OCI-M1 (cell line): ENCODE measurements around the gene RNGTT.
"Not testable (repeated sequence)": the region's sequence is repeated elsewhere in the genome, so short reads cannot be mapped to it uniquely, and the experiment has no call there.

Experiments used
- DNase-seq: peaks from one replicate; lab custom pipeline; 2025; lab: John Stamatoyannopoulos, UW

The RNGTT gene

DNA sequence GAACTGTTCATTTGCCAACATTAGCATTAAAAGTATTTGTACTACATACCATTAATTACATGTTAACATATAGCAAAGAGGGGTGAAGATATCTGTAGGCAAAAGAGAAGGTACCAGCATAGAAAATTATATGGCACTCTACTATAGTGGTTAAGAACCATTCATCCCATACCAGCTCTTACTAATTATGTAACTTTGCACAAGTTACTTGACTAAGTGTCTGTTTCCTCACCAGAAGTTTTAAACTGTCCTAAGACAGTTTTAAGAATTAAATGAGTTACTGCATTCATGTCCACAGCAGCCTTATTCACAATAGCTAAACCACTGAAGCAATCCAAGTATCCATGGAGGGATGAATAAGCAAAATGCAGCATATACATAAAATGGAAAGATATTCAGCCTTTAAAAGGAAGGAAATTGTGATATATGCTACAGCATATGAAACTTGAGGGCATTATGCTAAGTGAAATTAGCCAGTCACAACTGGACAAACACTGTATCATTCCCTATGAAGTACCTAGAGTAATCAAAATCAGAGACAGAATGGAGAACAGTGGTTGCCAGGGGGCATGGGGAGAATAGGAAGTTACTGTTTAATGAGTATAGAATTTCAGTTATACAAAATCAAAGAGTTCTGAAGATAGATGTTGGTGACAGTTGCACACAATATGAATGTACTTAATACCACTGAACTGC is 98.9 kb downstream of the RNGTT start:
- DNase-seq, result no peak

GRCh38 chr6:88860310-88860709 is 103.1 kb downstream of the RNGTT start:
- no peak for DNase-seq

DNA sequence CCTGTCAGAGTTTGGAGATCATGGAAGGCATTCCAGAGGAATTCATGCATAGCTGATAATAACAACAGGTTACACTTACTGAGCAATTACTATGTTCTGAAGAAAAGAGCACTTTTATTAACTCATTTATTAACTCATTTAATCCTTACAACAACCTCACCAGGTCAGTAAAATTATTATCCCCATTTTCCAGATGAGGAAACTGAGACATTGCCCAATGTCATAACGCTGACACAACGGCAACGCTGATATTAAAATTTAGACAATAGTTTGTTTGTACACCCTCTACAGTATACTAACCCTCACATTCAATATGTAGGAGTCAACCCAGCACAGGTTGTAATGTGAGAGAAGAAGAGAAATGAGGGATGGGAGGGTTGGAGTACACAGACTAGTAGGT is 105.0 kb downstream of the RNGTT start:
- DNase-seq, result no peak

- no peak for DNase-seq
Observed at GRCh38 chr6:88856566-88856965, 106.9 kb downstream of the RNGTT start.

DNA sequence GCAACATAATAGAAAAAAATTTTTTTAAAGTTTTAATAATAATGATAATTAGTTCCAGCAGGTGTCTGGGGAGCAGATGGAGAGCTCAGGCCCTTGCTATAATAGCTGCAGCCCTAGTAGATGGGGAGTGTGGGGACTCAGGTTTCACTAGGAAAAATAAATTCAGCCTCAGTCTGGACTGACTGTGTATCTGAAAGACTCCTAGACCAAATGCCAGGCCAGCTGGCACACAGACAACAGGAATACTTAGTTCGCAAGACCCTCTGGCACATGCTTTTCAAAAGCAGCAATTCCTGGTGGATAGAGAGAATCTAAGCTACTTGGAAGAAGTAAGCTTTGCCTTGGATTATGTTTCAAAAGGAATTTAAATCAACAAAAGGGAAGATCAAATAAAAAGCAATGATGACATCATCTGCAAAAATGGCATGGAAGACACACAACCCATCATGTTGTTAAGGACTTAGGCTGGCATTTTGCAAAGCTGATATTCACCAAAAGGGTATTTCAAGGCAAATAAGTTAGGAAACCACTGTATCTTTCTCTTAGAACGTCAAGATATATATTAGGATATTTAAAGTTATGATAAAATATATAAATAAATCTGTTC is 107.8 kb downstream of the RNGTT start:
- no peak for DNase-seq

- no peak for DNase-seq
Observed at GRCh38 chr6:88852775-88853174, 110.6 kb downstream of the RNGTT start.

DNA sequence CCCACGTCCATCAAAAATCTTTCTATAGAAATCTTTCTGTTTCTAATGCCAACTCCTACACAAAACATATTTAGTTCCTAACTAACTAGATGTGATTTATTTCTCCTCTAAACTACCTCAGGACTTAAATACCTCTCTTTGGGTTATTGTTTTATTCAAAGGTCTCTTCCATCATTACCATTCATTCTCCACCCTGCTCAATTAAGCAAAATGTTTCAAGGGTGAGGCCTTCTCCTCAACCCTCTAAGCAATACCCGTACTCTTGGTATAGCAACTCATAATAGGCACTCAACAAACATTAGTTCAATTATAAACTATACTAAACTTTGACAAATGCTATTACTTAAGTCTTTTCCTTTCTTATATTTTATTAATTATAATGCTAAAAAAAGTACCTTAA is 111.4 kb downstream of the RNGTT start:
- DNase-seq, result no peak

GRCh38 chr6:88848870-88849269 is 114.5 kb downstream of the RNGTT start:
- DNase-seq, result no peak

- no peak for DNase-seq
Observed at GRCh38 chr6:88843040-88843439, 120.4 kb downstream of the RNGTT start.

DNA sequence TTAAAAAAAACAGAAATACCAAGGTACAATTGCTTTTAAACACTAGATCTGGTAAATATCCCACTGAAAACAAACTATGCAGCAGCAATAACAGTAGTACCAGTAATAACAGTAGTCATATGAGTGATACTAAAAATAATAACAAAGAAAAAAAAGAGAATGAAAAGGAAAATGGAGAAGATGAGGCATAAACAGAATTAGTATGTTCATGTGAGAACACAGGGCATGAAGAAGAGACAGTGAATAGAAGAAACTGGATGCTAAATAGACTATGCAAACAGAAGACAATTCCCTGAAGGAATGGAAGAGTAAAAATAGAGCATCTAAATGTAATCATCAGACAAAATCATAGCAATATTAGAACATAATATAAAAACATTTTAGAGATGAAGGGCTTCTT is 121.1 kb downstream of the RNGTT start:
- DNase-seq, result no peak

DNA sequence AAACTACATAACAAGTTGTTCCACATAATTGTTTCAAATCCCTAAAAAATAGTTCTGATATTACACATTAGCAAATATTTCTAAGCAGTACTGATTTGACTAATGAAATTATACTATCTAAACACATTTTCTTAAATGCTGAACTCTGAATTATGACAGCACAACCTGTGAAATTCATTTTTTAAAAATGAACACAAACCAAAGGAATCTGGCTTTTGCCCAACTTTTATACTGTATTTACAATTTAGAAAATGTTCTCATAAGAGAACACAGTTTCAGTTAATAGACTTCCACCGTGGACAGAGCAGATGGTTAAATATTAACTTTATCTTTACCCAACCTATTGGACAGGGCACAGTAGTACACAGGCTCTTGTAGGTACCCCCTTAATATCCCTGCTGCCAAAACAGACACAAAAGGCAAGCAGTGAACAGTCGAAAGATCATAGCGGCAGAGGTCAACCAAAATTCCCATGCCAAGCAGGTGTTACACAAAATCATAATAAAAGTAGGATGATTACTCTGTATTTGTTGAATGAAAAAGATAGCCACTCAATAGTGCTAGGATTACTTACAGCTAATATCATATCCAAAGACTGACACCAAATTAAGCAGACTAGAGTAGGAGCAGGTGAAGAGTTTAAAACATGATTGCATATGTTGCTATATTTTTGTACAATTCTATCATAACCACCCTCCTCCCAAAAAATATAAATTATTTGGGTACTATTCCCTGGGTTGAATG is 122.5 kb downstream of the RNGTT start:
- no peak for DNase-seq

DNA sequence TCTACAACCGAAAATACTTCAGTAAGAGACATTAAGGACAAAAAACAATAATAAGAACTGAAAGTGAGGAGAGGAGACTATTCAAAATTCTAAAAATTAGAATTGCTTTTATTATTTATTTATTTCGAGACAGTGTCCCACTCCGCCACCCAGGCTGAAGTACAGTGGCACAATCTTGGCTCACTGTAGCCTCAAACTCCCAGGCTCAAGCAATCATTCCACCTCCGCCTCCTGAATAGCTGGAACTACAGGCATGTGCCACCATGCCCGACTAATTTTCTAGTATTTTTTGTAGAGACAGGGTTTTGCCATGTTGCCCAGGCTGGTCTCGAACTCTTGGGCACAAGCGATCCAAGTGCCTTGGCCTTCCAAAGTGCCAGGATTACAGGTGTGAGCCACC is 123.1 kb downstream of the RNGTT start:
- no peak for DNase-seq

GRCh38 chr6:88839280-88839679 is 124.1 kb downstream of the RNGTT start:
- DNase-seq, result no peak

DNA sequence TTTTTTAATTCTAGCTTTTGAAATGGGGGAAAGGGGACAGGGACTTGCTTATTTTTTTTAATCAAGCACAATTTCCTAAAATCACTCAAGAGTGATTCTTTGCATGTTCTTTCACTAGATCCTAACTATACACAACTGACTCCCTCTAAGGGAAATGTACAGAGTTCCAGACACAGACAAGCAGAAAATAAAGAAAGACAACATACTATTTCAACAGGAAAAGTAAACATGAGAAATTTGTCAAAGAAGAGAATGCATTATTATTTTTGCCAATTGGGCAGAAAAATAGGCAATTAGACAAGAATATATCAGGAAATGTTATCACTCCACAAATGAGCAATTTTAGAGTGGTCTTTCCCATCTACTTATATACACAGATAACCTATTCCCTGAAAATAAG is 128.2 kb downstream of the RNGTT start:
- no peak for DNase-seq

DNA sequence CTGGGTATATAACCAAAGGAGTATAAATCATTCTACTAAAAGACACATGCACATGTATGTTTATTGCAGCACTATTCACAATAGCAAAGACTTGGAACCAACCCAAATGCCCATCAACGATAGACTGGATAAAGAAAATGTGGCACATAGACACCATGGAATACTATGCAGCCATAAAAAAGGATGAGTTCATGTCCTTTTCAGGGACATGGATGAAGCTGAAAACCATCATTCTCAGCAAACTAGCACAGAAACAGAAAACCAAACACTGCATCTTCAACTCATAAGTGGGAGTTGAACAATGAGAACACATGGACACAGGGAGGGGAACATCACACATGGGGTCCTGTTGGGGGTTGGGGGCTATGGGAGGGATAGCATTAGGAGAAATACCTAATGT is 130.3 kb downstream of the RNGTT start:
- DNase-seq, result not testable (repeated sequence)

GRCh38 chr6:88827599-88827998 is 135.8 kb downstream of the RNGTT start:
- DNase-seq, result not testable (repeated sequence)

DNA sequence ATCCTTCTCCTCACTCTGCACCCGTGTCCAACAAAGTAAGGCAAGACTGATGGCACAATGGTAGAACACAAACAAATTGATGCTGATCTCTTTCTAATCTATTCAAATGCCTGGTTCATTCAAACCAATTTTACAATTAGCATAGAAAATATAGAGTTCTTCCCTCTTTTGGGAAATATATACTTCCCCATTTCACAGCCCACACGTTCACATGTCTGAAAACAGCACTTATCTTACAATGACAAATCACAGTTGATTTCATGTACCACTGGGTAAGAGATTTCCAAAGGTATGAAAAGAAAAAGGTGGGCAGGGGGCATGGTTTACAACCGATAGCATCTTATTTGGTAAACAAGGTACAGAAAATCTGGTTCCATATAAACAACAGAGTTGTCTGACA is 137.6 kb downstream of the RNGTT start:
- peak; percentile 39 for DNase-seq

- no peak for DNase-seq
Observed at GRCh38 chr6:88823998-88824397, 139.4 kb downstream of the RNGTT start.

DNA sequence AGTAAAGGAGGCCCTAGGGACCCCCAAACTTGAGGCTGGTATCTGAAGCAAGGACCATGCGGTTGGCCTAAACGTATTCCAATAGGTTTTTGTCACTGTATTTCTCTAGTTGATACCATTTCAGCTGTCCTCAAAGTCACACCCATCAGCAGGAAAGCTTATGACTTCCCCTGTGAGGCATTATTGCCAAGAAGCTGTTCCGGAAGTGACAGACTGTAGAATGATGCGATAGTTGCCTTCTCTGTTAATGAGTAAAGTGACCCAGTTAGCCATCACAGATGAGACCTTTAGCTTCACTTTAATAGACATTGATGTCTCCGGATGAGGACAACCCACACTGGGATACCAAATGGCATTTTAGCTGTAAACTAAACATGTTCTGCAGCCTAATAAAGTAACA is 147.9 kb downstream of the RNGTT start:
- no peak for DNase-seq

GRCh38 chr6:88814909-88815308 is 148.5 kb downstream of the RNGTT start:
- no peak for DNase-seq

- no peak for DNase-seq
Observed at GRCh38 chr6:88813045-88813444, 150.4 kb downstream of the RNGTT start.

GRCh38 chr6:88810701-88811100 is 152.7 kb downstream of the RNGTT start:
- no peak for DNase-seq

- DNase-seq, result no peak
Observed at GRCh38 chr6:88810089-88810488, 153.3 kb downstream of the RNGTT start.
